ENCODE data around the gene ATL1. TPM values are rescaled to one million over a fixed set of nuclear protein-coding genes. Genes with fewer than 3 reads are reported as not detected.

Gene ATL1
- total and polyA plus RNA-seq, 2 experiments from 2014 or later: 3.5 to 7.0 TPM

- H3F3A ChIP-seq (replicated peaks; ENCODE audit: low read depth): no peaks in the 10 kb centered on the region
- no peaks in the 10 kb centered on the region for H4K20me1 ChIP-seq (replicated peaks; ENCODE audit: insufficient read depth)
- no peak overlapping the region for H2AFZ ChIP-seq
- H3K36me3 ChIP-seq (ENCODE audit: insufficient read depth): no peaks in the 10 kb centered on the region
- H3K27ac ChIP-seq (ENCODE audit: low read depth): no peak overlapping the region
- H3K9me3 Mint-ChIP-seq: no peaks in the 10 kb centered on the region
- H3K27me3 ChIP-seq (ENCODE audit: insufficient read depth): no peaks in the 10 kb centered on the region
- H3K4me2 ChIP-seq: no peak overlapping the region
- no peak overlapping the region for H3K4me3 Mint-ChIP-seq
- H3K4me1 Mint-ChIP-seq: peaks cover 10% of the 10 kb centered on the region; the same call in 2 of the 3 replicates
- peaks cover 2% of the 10 kb centered on the region for H3K27me3 Mint-ChIP-seq (ENCODE audit: insufficient read depth, low read depth, poor library complexity)
- H3K79me2 ChIP-seq (replicated peaks; ENCODE audit: insufficient read depth): no peaks in the 10 kb centered on the region
- no peaks in the 10 kb centered on the region for H3K9me2 ChIP-seq (ENCODE audit: insufficient read depth)
- ATAC-seq (no peak), DNase-seq (ENCODE audit: low spot score) (no peak)
- H3K36me3 Mint-ChIP-seq (ENCODE audit: low read depth): no peaks in the 10 kb centered on the region
- H3K27ac Mint-ChIP-seq: no peak overlapping the region
- TF ChIP-seq STAT1 (IDR thresholded peaks at IDR 0.05; ENCODE audit: unreplicated experiment) (no peak), ZNF462 (CRISPR knock-in tag; IDR thresholded peaks at IDR 0.05) (no peak), ETS1 (IDR thresholded peaks at IDR 0.05) (no peak), REST (IDR thresholded peaks at IDR 0.05; ENCODE audit: unreplicated experiment) (no peak), CREB1 (CRISPR knock-in tag; IDR thresholded peaks at IDR 0.05; ENCODE audit: low read depth) (no peak), EZH2phosphoT487 (IDR thresholded peaks at IDR 0.05; ENCODE audit: unreplicated experiment) (no peak), ZNF114 (CRISPR knock-in tag; IDR thresholded peaks at IDR 0.05) (no peak), ZNF331 (CRISPR knock-in tag; IDR thresholded peaks at IDR 0.05; ENCODE audit: low read depth) (no peak), POLR2AphosphoS5 (IDR thresholded peaks at IDR 0.05; ENCODE audit: low read depth) (no peak), EZH2 (IDR thresholded peaks at IDR 0.05; ENCODE audit: low read depth, unreplicated experiment) (no peak), NANOG (IDR thresholded peaks at IDR 0.05; ENCODE audit: borderline replicate concordance) (no peak), JUNB (IDR thresholded peaks at IDR 0.05; ENCODE audit: unreplicated experiment) (no peak)
- TF ChIP-seq, protein P1, sequence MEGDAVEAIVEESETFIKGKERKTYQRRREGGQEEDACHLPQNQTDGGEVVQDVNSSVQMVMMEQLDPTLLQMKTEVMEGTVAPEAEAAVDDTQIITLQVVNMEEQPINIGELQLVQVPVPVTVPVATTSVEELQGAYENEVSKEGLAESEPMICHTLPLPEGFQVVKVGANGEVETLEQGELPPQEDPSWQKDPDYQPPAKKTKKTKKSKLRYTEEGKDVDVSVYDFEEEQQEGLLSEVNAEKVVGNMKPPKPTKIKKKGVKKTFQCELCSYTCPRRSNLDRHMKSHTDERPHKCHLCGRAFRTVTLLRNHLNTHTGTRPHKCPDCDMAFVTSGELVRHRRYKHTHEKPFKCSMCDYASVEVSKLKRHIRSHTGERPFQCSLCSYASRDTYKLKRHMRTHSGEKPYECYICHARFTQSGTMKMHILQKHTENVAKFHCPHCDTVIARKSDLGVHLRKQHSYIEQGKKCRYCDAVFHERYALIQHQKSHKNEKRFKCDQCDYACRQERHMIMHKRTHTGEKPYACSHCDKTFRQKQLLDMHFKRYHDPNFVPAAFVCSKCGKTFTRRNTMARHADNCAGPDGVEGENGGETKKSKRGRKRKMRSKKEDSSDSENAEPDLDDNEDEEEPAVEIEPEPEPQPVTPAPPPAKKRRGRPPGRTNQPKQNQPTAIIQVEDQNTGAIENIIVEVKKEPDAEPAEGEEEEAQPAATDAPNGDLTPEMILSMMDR (conservative IDR thresholded peaks at IDR 0.05; ENCODE audit: low read depth in 2 of 2): no peak
- H3K4me1 ChIP-seq (ENCODE audit: insufficient read depth): 0 out of 2 replicates have a peak, but pooled peaks cover 6% of the 10 kb centered on the region
- no peak overlapping the region for H3K4me3 ChIP-seq
These were observed 41.4 kb downstream of the ATL1 start for GRCh38 chr14:50601394-50601793.

All from GM23338 (cell line).